OCI-LY7 (cell line): ENCODE measurements around the gene FFAR2.

ENCODE experiments used
- CTCF ChIP-seq: fragments of 200-600 bp; sonication (generic); conservative IDR thresholded peaks from 2 replicates; pipeline ENCODE4 v1.5.1; 2014; ENCODE audit warnings: mild to moderate bottlenecking, antibody characterized with exemption, low read length, moderate library complexity, mixed read lengths
- EZH2phosphoT487 ChIP-seq: fragments of 200-600 bp; sonication (generic); IDR thresholded peaks from 2 replicates; pipeline ENCODE4 v1.6.1; 2018; ENCODE audit warnings: low read depth, borderline replicate concordance, mild to moderate bottlenecking, mixed run types, antibody characterized with exemption, low read length, moderate library complexity, mixed read lengths

DNA sequence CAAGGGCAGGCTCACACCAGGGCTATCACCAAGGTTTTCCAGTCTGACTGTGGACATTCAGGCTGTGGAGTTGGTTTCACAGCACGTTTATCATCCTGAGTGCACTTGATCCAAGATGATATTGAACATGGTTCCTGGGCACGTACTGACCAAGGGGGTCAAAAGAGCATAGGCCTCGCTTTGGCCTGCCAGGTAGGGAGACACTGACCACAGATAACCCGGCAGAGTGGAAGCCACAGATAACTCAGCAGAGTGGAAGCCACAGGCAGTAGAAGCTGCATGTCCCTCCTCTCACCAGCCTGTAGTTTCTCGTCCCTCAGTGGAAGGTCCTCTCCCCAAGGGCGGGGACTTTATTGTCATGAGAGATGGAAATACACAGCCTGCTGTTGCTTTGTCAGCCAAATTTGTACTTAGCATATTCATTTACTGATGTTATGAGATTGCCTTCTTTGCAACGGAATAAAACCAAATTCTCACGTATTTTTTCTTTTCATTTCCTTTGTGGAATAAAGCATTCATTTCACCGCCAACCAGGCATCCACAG lies 51.0 kb downstream of the FFAR2 start:
- TF ChIP-seq CTCF (no peak), EZH2phosphoT487 (no peak)
